Measurements from ENCODE around the gene AGBL4.
"Not testable (repeated sequence)": the region's sequence is repeated elsewhere in the genome, so short reads cannot be mapped to it uniquely, and the experiment has no call there.

Gene AGBL4

DNA sequence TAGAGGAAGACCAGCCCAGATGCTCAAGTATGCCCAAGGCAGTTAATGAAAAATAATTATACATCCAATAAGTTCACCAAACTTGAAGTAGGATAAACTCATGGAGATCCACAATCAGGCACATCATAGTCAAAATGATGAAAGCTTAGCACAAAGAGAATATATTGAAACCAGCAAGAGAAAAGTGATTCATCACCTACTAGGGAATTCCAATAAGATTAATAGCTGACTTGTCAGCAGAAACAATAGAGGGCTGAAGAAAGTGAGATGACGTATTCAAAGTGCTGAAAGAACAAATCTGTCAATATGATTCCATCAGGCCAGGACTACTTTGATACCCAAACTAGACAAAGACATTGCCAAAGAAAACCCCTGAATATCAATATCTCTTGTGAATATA, 995.4 kb downstream of the AGBL4 start:
- no peak for DNase-seq (ENCODE audit: low read depth)

DNA sequence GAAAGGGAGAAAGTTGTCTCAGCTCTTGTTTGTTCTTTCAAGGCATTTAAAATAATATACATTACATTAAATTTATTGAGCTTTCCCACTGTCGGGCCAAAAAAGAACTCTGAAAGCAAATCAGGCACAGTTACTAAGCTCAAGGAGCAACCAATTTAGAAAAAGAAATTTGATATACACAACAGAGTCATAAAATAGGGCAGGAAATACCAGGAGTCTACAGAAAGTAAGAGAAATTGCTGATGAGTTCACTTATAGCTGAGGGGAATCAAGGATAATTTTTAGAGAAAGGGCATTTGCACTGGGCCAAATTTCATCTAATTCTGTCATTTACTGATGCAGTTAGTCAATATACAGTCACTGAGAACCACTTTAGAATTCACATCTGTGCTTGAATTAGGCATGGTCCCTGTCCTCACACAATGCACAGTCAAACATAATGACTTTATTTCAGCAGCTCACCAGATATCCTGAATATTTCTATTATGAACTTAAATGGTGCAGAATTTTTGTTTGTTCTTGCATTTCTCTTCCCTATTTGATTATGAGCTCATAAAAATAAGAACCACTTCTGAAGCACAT, 997.4 kb downstream of the AGBL4 start:
- no peak for DNase-seq (ENCODE audit: low read depth)

DNA sequence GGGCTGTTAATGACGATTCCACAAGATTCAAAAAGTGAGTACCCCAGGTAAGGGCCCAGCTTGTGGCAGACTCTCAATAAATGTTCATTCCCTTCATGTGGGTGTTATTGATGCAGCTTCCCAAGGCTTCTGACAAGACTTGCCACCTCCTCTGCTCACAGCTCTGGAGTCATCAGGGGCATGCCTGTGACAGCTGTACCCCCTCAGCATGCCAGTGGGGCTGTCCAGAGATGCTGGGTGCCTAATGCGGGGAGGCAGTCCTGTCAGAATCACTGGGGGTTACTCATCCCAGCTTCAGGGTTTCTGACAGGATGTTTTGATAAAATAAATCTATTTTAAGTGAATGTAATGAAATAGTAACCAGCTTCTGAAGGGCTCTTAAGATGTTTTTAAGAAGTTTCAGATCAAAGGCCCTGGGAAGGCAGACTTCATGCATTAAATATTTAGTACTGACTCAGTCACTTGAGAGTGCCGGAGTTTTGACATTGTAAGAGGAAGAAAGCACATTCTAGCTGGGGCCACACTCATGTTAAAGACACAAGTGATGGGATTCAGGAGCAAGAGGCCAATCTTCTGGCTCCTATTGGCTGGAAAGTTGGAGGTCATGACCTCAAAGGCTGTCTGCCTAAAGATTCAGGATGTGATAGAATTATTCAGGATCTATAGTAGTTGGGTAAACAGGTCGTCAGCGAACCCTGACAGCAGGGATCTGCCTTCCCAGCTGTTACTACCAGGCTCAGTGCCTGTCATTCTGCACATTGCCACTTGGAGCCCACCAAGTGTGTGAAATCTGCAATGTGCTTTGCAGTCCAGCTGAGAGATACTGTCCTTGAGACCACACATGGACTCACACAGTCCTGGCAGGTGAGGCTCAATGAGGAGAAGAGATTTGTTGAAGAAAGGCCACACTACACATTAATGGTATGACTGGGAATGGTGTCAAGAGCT, 1007.5 kb downstream of the AGBL4 start:
- DNase-seq (ENCODE audit: low read depth) = no peak

DNA sequence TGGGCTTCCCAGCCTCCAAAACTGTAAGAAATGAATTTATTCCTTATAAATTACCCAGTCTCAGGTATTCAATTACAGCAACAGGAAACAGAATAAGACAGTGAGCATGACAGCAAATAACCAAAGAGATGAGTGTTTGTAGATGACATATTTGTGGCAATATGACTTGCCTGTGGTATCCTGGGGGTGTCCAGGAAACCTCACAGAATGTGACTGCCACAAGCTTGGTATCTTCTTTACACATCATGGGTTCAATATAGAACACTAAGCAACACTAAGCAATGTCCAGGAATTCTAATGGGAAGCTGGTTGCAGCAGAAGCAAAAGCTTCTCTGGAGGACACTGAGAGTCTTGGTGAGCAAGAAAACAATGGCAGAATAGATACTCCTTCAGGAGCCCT, 1010.7 kb downstream of the AGBL4 start:
- DNase-seq (ENCODE audit: low read depth) = no peak

DNA sequence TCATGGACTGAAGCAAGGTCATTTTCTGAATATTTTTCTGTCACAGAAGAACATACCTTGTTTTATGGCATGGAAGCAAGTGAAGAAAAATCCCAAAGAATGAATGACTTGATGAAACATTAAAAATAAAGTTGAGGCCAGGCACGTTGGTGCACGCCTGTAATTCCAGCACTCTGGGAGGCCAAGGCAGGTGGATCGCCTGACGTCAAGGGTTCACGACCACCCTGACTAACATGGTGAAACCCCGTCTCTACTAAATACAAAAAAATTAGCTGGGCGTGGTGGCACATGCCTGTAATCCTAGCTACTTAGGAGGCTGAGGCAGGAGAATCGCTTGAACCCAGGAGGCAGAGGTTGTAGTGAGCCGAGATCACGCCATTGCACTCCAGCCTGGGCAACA, 1020.8 kb downstream of the AGBL4 start:
- not testable (repeated sequence) for DNase-seq (ENCODE audit: low read depth)

DNA sequence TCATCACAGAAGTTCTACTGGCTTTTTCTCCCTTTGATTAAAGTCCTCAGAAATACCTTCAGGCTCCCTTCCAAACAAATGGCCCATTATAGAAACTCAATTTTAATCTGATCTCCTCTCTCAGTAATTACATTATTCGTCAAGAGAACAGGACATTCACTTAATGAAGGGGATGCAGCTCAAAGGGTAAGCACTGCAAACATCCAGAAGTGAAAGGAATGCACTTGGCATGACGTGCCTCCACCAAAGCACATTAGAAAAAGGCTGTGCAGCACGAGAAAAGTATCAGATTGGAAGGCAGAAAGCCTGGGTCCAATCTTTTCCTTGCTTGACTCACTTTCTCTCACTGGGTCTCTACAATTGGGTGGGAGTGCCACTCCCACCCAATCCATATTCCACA, 1024.4 kb downstream of the AGBL4 start:
- no peak for DNase-seq (ENCODE audit: low read depth)

DNA sequence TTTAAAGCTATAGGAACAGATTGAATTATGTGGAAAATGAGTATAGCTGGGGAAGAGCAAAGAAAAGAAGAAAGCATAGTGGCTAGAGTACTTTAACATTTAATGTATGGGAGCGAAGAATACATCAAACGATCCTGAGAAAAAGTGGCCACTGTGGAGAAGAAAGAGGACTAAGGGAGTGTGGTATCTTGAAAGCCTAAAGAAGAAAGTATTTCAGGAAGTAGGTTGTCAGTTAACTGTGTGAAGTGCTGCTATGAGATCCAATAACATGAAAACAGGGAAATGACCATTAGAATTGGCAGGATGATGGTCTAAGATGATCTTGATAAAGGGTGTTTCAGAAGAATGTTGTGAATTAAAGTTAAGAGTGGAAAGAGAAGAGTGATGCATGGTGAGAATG, 1027.4 kb downstream of the AGBL4 start:
- DNase-seq (ENCODE audit: low read depth) = no peak

DNA sequence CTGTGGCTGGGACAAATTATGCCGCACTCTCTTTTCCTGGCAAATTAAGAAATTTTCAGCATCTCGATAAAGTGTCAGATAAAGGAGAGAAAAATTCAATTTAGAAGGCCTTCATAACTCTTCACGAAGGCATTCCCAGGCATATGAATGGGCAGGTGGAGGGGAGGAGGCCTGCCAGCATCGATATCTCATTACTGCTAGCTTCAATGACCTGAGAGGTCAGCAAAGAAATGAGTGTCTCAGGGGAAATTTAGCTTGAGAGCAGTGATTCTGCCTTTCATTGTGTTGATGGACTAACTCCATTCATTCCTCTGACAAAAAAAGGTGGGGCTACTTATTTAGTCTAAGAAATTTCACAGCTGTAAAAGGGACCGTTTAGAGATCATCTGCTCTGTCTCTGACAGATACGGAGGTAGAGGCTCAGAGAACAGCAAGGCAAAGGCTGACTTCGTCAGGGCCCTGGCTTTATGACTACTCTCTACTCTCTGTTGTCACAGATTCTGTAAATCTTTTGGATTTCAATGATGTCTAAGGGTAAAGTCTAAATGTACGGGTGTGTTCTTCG, 1035.0 kb downstream of the AGBL4 start:
- no peak for DNase-seq (ENCODE audit: low read depth)

DNA sequence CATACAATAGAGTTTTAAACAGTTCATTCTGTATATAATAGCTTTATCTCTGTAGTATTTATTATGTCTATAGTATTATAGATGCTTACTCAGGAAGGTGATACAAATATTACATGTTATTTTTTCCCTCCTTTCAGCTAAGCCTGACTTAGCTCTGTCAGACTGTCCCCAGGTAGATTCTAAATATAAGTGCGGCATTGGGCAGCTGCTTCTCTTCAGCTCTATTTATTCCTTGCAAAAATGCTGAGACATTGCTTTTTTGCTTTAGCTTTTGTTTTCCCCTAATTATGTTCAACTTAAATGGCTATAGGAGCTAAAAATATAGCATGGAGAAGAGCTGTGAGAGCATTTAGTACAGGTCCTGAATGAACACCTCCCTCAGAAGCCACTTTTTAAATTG, 1043.8 kb downstream of the AGBL4 start:
- DNase-seq (ENCODE audit: low read depth) = no peak

DNA sequence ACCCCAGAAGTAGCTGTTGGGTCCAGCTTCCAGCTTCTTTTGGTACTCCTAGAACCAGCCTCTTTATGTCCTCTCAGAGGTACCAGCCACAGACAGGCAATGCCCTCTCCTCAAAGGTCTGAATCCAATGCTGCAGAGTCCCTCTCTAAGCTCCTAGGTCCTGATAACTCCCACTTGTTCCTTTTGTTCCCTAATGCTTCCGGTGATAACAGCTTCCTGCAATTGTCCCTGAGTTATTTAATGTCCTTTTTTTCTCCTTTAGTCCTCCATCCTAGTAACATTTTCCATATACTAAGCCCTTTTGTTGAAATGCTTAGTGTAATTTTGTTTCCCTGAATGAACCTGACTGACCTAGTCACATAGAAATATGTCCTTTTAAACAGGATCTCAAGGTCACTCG, 1045.3 kb downstream of the AGBL4 start:
- DNase-seq (ENCODE audit: low read depth) = no peak

DNA sequence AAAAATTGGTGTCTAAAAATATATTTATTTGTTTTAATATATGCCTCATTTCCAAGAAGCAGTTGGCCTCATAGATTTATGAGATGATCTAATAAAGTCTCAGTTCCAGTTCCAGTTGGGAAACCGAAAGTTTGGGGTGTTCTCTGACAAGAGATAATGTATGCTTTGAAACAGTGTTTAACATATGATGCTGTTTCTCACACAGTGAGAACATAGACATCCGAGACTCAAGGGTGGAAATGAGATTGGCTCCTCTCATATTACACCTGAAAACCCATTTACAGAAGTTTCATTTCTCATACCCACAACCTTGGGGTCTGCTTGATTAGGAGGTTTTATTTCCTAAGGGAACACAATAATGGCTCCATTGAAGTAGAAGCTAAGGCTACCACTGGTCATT, 1046.5 kb downstream of the AGBL4 start:
- DNase-seq (ENCODE audit: low read depth) = no peak

DNA sequence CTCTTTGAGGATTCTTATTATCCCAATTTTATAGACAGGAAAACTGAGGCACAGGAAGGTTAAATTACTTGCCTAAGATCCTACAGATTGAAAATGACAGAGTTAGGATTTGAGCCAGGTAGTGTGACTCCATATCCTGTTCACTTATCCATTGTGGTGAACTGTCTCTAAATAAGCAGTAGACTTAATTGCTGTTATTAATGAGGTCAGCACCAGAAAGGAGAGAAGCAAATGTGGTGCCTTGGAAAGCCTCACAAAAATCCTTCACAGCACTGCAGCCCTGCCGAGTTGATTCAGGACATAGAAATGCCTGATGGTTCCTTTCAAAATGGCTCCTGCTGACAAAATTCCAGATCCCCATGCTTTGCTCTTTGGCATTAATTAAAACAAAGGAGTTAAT, 1053.8 kb downstream of the AGBL4 start:
- no peak for DNase-seq (ENCODE audit: low read depth)

DNA sequence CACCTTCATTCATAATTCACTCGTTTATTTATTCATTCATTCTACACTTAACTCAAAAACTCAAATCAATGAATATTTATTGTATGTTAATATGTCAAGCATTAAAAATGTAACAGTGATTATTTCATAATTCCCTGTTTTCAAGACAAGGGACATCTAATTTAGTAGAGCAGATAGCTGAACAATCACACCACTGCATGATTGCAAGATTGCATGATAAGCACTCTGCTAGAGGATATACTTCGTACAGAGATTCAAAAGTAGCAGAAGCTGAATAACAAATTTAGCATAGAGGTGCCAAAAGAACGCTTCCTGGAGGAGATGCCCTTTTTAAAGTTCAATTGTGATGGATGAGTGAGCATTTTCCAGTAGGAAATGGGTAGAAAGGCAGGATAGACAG, 1056.4 kb downstream of the AGBL4 start:
- DNase-seq (ENCODE audit: low read depth) = no peak

DNA sequence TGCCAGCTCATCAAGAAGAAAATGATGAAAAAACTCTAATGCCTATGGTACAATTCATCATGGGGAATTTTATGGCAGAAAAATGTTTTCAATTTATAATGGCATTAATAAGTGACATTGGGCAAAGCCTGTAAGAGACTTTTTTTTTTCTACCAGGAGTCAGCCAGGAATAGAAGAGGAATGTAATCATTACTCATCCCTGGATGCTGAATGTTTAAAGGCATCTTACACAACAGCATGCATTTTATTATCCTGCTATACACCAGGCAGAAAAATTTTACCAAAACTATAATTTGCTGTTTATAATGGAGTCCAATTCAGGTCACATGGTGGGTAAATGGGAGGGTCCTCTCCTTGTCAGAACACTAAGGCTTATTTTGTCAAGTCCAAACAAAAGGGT, 1057.2 kb downstream of the AGBL4 start:
- DNase-seq (ENCODE audit: low read depth) = no peak

DNA sequence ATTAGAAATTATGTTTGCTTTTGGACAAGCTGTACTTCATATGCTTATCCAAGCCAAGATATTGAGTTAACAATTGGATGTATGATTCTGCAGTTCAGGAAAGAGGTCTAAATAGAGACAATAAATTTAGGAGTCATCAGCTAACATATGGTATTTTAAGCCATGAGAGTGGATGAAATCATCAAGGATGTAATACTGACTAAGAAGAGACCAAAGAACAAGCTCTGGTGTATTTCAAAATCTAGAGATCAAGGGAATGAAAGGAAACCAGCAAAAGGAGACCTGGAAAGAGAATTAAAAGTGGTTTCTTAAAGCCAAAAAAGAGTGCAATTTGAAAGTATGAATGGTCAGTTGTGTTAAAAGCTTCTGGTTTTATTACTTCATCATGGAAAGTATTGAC, 1063.4 kb downstream of the AGBL4 start:
- DNase-seq (ENCODE audit: low read depth) = no peak

DNA sequence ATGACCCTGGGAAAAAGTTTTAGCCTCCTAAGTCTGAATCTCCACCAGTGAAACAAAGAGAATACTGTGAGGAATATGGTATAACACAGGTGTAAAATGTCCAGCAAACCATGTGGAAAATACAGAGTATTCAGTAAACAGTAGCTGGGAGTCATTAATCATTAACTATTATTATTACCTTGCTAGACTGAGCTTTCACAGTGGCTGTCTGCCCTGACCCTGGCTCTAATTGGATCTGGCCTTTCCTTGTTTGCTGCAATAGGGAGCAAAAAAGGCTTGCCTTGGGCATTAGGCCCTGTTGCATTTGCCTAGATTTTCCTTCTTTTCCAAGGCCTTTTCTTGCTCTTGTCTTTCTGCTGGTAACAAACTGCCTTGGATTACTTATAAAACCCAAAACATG, 1068.0 kb downstream of the AGBL4 start:
- DNase-seq (ENCODE audit: low read depth) = no peak

DNA sequence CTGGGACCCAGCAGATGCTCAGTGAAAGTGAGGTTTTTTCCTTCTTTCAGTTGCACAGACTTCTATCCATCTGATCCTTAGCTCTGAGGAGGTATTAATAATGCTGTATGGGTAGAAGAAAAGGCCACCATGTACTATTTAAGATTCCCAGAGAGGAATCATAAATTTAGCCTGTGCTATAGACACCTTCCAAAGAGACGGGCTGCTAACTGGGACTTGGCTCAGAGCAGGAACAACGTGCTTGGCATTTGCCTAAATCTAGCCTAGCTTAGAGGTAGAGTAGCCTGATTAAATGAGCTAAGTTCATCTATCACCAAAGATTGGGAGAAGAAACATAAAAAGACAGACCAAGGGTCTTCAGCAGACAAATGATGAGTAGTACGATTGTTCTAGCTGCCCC, 1070.1 kb downstream of the AGBL4 start:
- DNase-seq (ENCODE audit: low read depth) = no peak

DNA sequence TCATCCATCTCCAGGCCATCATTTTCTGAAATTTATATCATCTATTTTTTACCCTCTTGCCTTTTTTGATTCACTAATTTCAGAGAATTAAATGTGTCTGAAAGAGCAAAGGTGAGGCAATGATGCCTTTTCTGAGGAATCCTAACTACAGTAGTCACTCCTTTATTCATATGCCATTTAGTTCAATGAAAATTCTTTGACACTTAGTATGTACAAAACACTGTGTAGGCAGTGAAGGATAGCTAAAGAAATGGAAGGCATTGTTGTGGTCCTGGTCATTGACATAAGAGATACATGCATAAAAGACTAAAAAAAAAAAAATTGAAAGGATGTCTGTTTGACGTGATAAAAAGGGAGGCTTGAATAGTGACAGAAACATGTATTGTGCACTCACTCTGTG, 1075.2 kb downstream of the AGBL4 start:
- no peak for DNase-seq (ENCODE audit: low read depth)

DNA sequence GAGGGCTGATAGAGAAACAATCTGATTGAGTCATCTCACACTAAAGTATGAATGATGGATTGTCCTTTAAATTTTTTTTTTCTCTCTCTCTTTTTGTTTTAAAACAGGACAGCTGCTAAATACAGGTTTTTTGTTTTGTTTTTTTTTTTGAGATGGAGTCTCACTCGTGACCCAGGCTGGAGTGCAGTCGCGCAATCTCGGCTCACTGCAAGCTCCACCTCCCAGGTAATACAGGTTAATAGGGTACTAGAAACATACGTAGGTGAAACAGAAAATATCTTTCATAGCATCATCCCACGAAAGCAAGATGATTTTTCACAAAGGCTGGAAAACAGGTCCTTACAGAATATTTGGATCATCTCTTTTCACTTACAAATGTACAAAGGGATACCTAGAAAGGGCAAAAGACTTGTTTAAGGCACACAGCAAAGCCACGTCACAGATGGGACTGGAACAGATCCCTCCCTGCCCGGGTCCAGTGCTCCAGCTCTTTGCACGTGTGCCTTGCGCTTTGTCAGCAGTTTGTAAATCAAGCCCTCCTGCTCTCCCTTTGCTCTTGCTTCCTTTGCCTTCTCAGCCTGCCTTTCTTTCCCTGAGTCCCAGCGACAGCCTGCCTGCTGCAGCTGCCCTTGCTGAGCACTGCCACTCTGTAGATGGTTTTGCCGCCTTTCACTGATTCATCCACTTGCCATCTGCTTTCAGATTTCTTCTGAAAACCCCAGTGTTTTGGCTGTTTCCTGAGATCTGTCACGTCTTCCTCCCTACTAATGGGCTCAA, 1075.8 kb downstream of the AGBL4 start:
- no peak for DNase-seq (ENCODE audit: low read depth)

DNA sequence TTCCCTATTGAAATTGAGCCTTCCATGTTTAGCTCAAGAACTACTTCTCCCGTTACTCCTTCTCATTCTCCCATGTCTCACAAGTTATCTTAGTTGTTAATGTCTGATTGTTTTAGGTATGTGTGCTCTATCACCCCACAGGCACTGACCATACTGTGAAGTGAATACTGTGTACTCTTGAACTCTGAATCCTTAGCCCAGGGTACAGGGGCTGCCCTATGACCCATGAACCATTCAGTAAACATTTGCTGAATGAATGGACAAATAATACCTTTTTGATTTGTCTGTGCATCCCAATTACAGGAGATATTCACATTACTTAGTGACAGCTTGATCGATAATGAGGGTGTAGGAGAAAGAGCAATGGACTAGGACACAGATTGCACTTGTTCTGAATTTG, 1077.7 kb downstream of the AGBL4 start:
- no peak for DNase-seq (ENCODE audit: low read depth)

DNA sequence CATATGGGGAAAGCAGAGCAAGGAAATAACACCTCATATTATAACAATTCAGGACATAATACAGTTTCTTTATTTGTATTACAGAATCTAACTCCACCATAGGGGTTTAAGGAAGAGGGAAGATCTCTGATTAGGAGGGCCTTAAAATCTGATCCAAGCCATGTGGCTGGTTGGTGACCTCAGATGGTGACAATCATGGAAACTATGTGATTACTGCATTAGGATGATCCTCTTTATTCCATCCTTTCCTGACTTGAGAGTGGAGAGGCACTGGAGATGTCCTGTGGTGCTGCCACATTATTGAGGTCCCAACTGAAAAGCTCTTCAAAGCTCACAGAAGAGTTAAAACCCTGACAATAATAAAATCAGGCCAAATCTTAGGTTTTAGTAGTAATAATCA, 1078.9 kb downstream of the AGBL4 start:
- no peak for DNase-seq (ENCODE audit: low read depth)

DNA sequence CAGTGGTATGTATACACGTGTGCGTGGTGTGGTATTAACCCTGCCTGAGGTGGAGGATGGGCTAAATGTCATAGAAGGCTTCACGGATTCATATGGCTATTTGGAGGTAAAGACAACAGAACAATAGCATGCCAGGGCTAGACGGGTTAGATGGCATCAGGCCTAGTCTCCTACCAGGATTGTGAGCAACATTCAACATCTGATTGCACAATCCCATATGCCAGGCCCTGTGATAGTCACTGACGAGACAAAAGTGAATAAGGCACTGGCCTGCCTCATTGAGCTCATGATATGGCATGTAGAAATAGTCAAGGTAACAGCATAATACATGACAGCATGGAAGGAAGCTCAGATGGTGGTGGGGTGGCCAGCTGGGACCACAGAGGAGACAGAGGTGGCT, 1079.9 kb downstream of the AGBL4 start:
- DNase-seq (ENCODE audit: low read depth) = no peak

DNA sequence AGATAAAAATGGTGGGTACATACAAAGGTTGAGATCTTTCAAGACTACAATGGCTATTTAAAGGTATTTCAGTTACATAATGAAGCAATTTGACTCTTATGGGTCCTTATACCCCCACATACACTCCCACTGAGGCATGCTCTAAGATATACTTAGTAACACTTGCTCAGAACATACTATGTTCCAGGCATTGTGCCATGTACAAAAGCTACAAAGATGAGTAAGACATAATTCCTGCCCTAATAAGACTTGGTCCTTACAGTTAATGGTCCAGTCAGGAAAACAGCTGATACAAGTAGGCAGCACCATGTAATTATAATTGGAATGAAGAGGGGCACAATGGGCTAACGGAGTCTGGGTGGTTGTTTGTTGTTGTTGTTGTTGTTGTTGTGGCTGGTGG, 1080.4 kb downstream of the AGBL4 start:
- no peak for DNase-seq (ENCODE audit: low read depth)
